Measurements from ENCODE around the gene EIF4EBP2. TPM values are rescaled to one million over a fixed set of nuclear protein-coding genes. Genes with fewer than 3 reads are reported as not detected.

Gene EIF4EBP2
- total RNA-seq, 1 experiment from 2014 or later = 112 TPM

GRCh38 chr10:70374775-70375614 lies 28.9 kb upstream of the EIF4EBP2 start (continued):
- TF ChIP-seq KAT7 (CRISPR knock-in tag; IDR thresholded peaks at IDR 0.05; ENCODE audit: borderline replicate concordance) (no peak), ZNF317 (CRISPR knock-in tag; IDR thresholded peaks at IDR 0.05; ENCODE audit: borderline replicate concordance, low read depth) (no peak), CDX4 (CRISPR knock-in tag; IDR thresholded peaks at IDR 0.05; ENCODE audit: borderline replicate concordance) (no peak), JUN (CRISPR knock-in tag; IDR thresholded peaks at IDR 0.05) (no peak), ZNF219 (CRISPR knock-in tag; IDR thresholded peaks at IDR 0.05; ENCODE audit: borderline replicate concordance) (no peak), TEAD1 (CRISPR knock-in tag; IDR thresholded peaks at IDR 0.05) (no peak), AR (CRISPR knock-in tag; IDR thresholded peaks at IDR 0.05) (no peak), SMAD3 (CRISPR knock-in tag; IDR thresholded peaks at IDR 0.05; ENCODE audit: borderline replicate concordance) (no peak), PRDM15 (CRISPR knock-in tag; IDR thresholded peaks at IDR 0.05) (no peak)

DNA sequence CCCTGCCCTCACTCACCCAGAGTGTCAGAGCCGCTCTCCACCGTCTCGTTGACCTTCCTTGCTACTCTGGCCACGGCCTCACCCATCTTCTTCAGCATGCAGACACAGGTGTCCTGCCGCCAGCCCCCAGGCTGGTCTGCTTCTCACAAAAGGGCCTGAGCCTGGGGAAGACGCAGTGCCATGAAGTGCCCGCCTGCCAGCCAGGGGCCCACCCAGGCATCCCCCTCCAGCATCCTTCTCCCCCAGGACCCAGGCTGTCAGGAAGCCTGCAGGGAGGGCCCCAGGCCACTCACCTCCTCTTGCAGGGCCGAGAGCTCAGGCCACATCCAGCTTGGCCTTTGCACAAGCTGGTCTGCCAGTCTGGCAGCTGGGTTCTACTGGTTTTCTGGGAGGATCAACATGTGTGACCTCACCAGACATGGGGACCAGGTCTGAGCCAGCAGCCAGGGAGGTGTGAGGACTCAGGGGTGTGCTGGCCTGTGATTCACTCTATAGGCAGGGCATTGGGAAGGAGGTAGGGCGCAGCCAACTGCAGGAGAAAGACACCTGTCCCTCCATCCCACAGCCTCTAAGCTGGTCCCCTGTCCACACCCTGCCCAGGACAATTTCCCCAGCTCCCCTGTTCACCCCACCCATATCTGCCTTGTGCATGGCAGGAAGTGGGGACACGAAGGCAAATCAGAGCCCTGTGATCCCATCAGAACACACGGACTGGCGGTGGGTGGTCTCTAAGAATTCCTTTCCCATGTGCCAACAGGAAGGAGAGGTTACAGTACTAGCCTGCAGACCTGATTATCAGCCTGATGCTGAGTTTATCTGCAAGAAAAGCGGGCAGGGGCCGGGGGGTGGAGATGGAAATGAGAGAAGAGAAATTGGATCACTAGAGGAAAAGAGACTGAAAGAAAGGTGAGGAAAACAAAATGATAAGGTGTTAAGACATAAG lies 27.2 kb upstream of the EIF4EBP2 start:
- ChIA-PET CTCF (interaction anchor here (1.4 to 5.1 kb wide), 5 partner anchors 11 to 155 kb away, joined by 3 to 53 read pairs (median 6); no protein-coding TSS in a partner anchor), POLR2A (interaction anchor here (0.5 kb wide), 1 partner anchor 73 kb away, joined by 3 read pairs; no protein-coding TSS in a partner anchor)
- TF ChIP-seq ELF4 (CRISPR knock-in tag; IDR thresholded peaks at IDR 0.05; ENCODE audit: low read depth) = no peak
- no peak for TF ChIP-seq ZBTB21 (CRISPR knock-in tag; IDR thresholded peaks at IDR 0.05; ENCODE audit: borderline replicate concordance)
- no peak for TF ChIP-seq ZNF425 (CRISPR knock-in tag; conservative IDR thresholded peaks at IDR 0.05)
- no peak for TF ChIP-seq JAZF1 (CRISPR knock-in tag; IDR thresholded peaks at IDR 0.05)
- TF ChIP-seq TEAD1 (CRISPR knock-in tag; IDR thresholded peaks at IDR 0.05) = no peak
- no peak for TF ChIP-seq GABPB1 (CRISPR knock-in tag; IDR thresholded peaks at IDR 0.05)
- no peak for TF ChIP-seq MYBL2 (CRISPR knock-in tag; IDR thresholded peaks at IDR 0.05)
- ATAC-seq (no peak), DNase-seq (ENCODE audit: low spot score) (no peak)
- peaks cover 38% of the 10 kb centered on the region for H3K4me1 Mint-ChIP-seq
- H3K36me3 Mint-ChIP-seq = peaks cover 31% of the 10 kb centered on the region
- peak overlapping the region; percentile 41 for H3K27ac Mint-ChIP-seq
- H3K27me3 Mint-ChIP-seq (ENCODE audit: low read depth) = peaks cover 14% of the 10 kb centered on the region
- 0 out of 2 replicates have a peak, but pooled peaks cover 3% of the 10 kb centered on the region for H3K9me3 Mint-ChIP-seq
- no peak overlapping the region for H3K4me3 Mint-ChIP-seq
